HL-60 (cell line): ENCODE data around the gene ARF3.

Source experiments
- DNase-seq, 2 experiments: peaks; one replicate each; pipeline ENCODE4 v3.0.0-alpha.2; 2010 to 2020; ENCODE audit warnings: low read depth in 1 of 2, low spot score in 1 of 2
- H3K27ac ChIP-seq: fragments of 250-450 bp; sonication (Bioruptor Pico); replicated peaks from 2 replicates; pipeline ENCODE4 v1.5.1; 2020; ENCODE audit warnings: mild to moderate bottlenecking, moderate library complexity
- H3K27me3 ChIP-seq: fragments of 250-450 bp; sonication (Bioruptor Pico); 2 replicates; pipeline ENCODE4 v1.5.1; 2021; ENCODE audit warnings: mild to moderate bottlenecking, moderate library complexity; ENCODE audit not compliant: insufficient read depth, poor library complexity, severe bottlenecking
- H3K4me3 ChIP-seq: replicated peaks from 2 replicates; pipeline ENCODE4 v1.5.1; 2011; ENCODE audit warnings: mild to moderate bottlenecking, control low read depth, low read length; ENCODE audit not compliant: insufficient read depth
- GABPA ChIP-seq: IDR thresholded peaks from 2 replicates; pipeline ENCODE4 v1.6.1; 2012; ENCODE audit warnings: low read depth
- POLR2AphosphoS5 ChIP-seq: IDR thresholded peaks from 2 replicates; pipeline ENCODE4 v1.6.1; 2012; ENCODE audit warnings: low read depth
- REST ChIP-seq: IDR thresholded peaks from 2 replicates; pipeline ENCODE4 v1.6.1; 2012; ENCODE audit warnings: low read depth; ENCODE audit not compliant: insufficient replicate concordance
- SPI1 ChIP-seq: IDR thresholded peaks from 2 replicates; pipeline ENCODE4 v1.6.1; 2012; ENCODE audit warnings: low read depth, mild to moderate bottlenecking, borderline replicate concordance
- TF ChIP-seq, protein P1 (sequence below): IDR thresholded peaks from one replicate; pipeline ENCODE4 v1.5.1; 2011; ENCODE audit warnings: low read length, control low read depth, inconsistent platforms; ENCODE audit not compliant: insufficient read depth

The ARF3 gene

DNA sequence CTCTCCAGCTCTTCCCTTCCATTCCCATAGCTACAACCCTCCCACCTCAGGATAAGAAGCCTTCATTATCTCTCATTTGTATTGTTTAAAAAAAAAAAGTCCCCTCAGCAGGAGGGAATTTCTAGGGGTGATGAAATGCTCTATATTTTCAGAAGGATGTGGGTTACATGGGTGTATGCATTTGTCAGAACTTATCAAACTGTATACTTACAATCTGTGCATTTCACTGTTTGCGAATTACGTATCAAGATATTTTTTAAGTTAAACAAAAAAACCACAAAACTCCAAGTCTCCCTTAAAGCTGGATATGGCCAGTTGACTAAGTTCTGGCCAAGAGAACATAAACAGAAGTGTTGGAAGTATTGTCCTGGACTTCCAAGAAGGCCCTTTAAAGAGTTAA, 30.0 kb downstream of the ARF3 start:
- TF ChIP-seq, protein P1, sequence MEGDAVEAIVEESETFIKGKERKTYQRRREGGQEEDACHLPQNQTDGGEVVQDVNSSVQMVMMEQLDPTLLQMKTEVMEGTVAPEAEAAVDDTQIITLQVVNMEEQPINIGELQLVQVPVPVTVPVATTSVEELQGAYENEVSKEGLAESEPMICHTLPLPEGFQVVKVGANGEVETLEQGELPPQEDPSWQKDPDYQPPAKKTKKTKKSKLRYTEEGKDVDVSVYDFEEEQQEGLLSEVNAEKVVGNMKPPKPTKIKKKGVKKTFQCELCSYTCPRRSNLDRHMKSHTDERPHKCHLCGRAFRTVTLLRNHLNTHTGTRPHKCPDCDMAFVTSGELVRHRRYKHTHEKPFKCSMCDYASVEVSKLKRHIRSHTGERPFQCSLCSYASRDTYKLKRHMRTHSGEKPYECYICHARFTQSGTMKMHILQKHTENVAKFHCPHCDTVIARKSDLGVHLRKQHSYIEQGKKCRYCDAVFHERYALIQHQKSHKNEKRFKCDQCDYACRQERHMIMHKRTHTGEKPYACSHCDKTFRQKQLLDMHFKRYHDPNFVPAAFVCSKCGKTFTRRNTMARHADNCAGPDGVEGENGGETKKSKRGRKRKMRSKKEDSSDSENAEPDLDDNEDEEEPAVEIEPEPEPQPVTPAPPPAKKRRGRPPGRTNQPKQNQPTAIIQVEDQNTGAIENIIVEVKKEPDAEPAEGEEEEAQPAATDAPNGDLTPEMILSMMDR: no peak
- TF ChIP-seq POLR2AphosphoS5: no peak
- no peak for TF ChIP-seq GABPA
- no peak for TF ChIP-seq REST
- TF ChIP-seq SPI1: no peak
- no peak for DNase-seq
- H3K27me3 ChIP-seq: no peaks in the 10 kb centered on the region
- H3K27ac ChIP-seq: no peak overlapping the region
- no peak overlapping the region for H3K4me3 ChIP-seq

GRCh38 chr12:48925304-48926011, 31.8 kb downstream of the ARF3 start, which contains the start of gene FKBP11:
TSS of gene FKBP11 (minus strand) at chr12:48925492. CDS start at chr12:48925428, 64 bp downstream.
- H3K27ac ChIP-seq: no peak within 1 kb of the TSS
- no peak for DNase-seq

More at GRCh38 chr12:48925304-48926011, 31.8 kb downstream of the ARF3 start, which contains the start of gene FKBP11:
- no peak for TF ChIP-seq REST
- no peak for TF ChIP-seq GABPA
- no peak for TF ChIP-seq SPI1
- TF ChIP-seq, protein P1: no peak
- TF ChIP-seq POLR2AphosphoS5: no peak
- no peaks in the 10 kb centered on the region for H3K27me3 ChIP-seq
- H3K4me3 ChIP-seq: peak within 1 kb of the TSS; percentile 51
